Measurements from ENCODE around the gene STK32B. TPM values are rescaled to one million over a fixed set of nuclear protein-coding genes. Genes with fewer than 3 reads are reported as not detected.

The STK32B gene
- total and polyA plus RNA-seq, 9 of the 15 experiments (the other 6 are each of a cell fraction or from before 2014, with no cell fraction given) = 0.03 to 0.20 (median 0.07) TPM; not detected in 2

GRCh38 chr4:5133201-5133600 lies 81.9 kb downstream of the STK32B start:
- in situ Hi-C loops (cut with MboI) (no loop called here), intact Hi-C loops (cut with micrococcal nuclease) (no loop called here)
- no peaks in the 10 kb centered on the region for H3K9me3 ChIP-seq (replicated peaks; ENCODE audit: control insufficient read depth, insufficient read depth, low read depth, low read length)
- no peaks in the 10 kb centered on the region for H3K4me1 ChIP-seq (replicated peaks in 1 of 2; ENCODE audit: control insufficient read depth in 2 of 2, insufficient read depth in 2 of 2, low read length in 2 of 2)
- H2AFZ ChIP-seq (ENCODE audit: low read depth, low read length) = no peak overlapping the region
- no peak overlapping the region for H3K9ac ChIP-seq (ENCODE audit: insufficient read depth in 1 of 2, low read depth in 2 of 2, low read length in 2 of 2)
- no peak overlapping the region for H3K4me3 ChIP-seq
- FAIRE-seq (no peak), DNase-seq (ENCODE audit: extremely low read depth in 1 of 4, low spot score in 3 of 4) (no peak), ATAC-seq (no peak)
- WGBS (ENCODE audit: insufficient coverage, low coverage, missing lambda C conversion rate) = 7% methylated on average over 2 of the region's 2 CpGs
- no peak overlapping the region for H3K27ac ChIP-seq (ENCODE audit: extremely low read depth, low read depth, low read length)
- ChIA-PET POLR2A (interaction anchor here (0.7 kb wide), 1 partner anchor 31 kb away, joined by 3 read pairs; no protein-coding TSS in a partner anchor), CTCF (ENCODE audit: low intra/inter-chr PET ratio) (no interaction called here)
- TF ChIP-seq ZNF77 (CRISPR knock-in tag; IDR thresholded peaks at IDR 0.05) (no peak), ZNF561 (CRISPR knock-in tag; conservative IDR thresholded peaks at IDR 0.05) (no peak), ZNF165 (CRISPR knock-in tag; IDR thresholded peaks at IDR 0.05; ENCODE audit: borderline replicate concordance) (no peak), RBM39 (optimal IDR thresholded peaks at IDR 0.05; ENCODE audit: low read depth, low read length) (no peak), CTCF (IDR thresholded peaks at IDR 0.05 in 2 of 3, conservative IDR thresholded peaks at IDR 0.05 in 1 of 3; ENCODE audit: insufficient read depth in 2 of 3, low read depth in 1 of 3, low read length in 3 of 3) (no peak), SMAD1 (IDR thresholded peaks at IDR 0.05; ENCODE audit: low read depth, low read length, partially characterized antibody) (no peak), ZBTB43 (CRISPR knock-in tag; IDR thresholded peaks at IDR 0.05) (no peak)
- H3K79me2 ChIP-seq (ENCODE audit: control insufficient read depth, insufficient read depth, low read length) = no peaks in the 10 kb centered on the region
- no peak overlapping the region for H3K4me2 ChIP-seq (ENCODE audit: insufficient read depth, low read length)
- no TSS peak for BruUV-seq (replicated peaks)
- H3K9me1 ChIP-seq (ENCODE audit: control insufficient read depth, insufficient read depth, low read length) = no peaks in the 10 kb centered on the region
- H3K27me3 ChIP-seq (ENCODE audit: control insufficient read depth in 2 of 2, insufficient read depth in 2 of 2, low read length in 2 of 2) = peaks cover under 1 to 14% of the 10 kb centered on the region in 2 experiments; a peak in 2 of 5 replicates
- H4K20me1 ChIP-seq (replicated peaks; ENCODE audit: control insufficient read depth, insufficient read depth, low read length) = no peaks in the 10 kb centered on the region
- no peaks in the 10 kb centered on the region for H3K36me3 ChIP-seq (ENCODE audit: control insufficient read depth, insufficient read depth, low read length)
